T-helper 17 cell (primary cell): ENCODE results near the gene TGFBR3. TPM values are rescaled to one million over a fixed set of nuclear protein-coding genes. Genes with fewer than 3 reads are reported as not detected.
A peak's percentile ranks its signal among the peaks of the same experiment; 100 is the strongest.
"Not testable (repeated sequence)": the region's sequence is repeated elsewhere in the genome, so short reads cannot be mapped to it uniquely, and the experiment has no call there.

Source experiments
- ATAC-seq: fragments of 150-1000 bp; cut with Tn5 transposase; 2 replicates; pipeline ENCODE4 v1.10.0; 2021; ENCODE audit warnings: mild to moderate bottlenecking, moderate library complexity
- DNase-seq, 3 donors: peaks; one replicate each; pipeline versions ENCODE4 v3.0.0 to v3.0.0-alpha.2; 2020 to 2021
- H3K9me3 ChIP-seq: one replicate; pipeline ENCODE4 v1.7.0; 2013; ENCODE audit warnings: low read length, mild to moderate bottlenecking; ENCODE audit not compliant: control insufficient read depth, poor library complexity, severe bottlenecking
- H3K27ac Mint-ChIP-seq: one replicate; pipeline ENCODE4 v1.8.0; 2022; ENCODE audit warnings: mild to moderate bottlenecking, moderate library complexity, mixed read lengths
- H3K27me3 Mint-ChIP-seq: one replicate; pipeline ENCODE4 v1.8.0; 2022; ENCODE audit warnings: mixed read lengths
- H3K36me3 Mint-ChIP-seq: one replicate; pipeline ENCODE4 v1.8.0; 2022; ENCODE audit warnings: low read depth, mixed read lengths
- H3K4me1 Mint-ChIP-seq: one replicate; pipeline ENCODE4 v1.8.0; 2022; ENCODE audit warnings: mild to moderate bottlenecking, mixed read lengths
- H3K4me3 Mint-ChIP-seq: one replicate; pipeline ENCODE4 v1.8.0; 2022; ENCODE audit warnings: mild to moderate bottlenecking, moderate library complexity, mixed read lengths
- total RNA-seq, 4 donors: library from RNA in 2 of 4; stranded (reverse) in 2 of 4; gene quantifications; one replicate each; pipeline ENCODE4 v1.2.3 and lab custom pipeline; 2022 to 2026

TGFBR3 gene
- total RNA-seq, 2 donors from 2014 or later, result 21.0 to 27.6 TPM

DNA sequence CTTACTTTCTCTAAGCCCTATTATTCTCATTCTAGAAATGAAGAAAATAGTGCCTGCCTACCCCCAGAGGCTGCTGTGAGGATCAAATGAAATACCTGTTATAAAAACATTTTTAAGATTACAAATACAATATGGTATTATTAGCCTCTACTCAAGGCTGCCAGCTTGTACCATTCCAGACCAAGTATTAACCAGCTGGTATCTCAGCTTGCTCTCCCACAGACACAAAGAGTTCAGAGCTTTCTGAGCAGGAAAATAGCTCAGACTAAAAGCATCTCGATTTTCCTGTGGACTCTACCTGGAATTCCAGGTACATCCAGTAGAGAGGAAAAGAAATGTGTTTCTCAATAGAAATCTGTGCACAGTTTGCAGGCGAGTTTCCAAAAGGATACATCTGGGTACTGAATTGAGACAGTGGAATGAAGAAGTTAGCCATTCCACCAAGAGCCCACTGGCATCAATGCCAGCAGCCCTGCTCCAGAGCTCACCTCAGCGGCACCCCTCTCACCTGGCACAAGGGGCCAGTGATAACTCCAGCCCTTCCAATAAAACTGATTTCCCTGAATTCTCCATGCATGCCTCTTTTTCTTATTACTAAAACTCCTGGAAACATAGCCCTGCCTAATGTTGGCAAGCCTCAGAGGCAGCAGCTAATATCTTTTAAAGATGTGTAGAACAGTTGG is 31.0 kb downstream of the TGFBR3 start:
- Mint-ChIP-seq H3K27me3 (no peaks in the 10 kb centered on the region), H3K36me3 (no peaks in the 10 kb centered on the region), H3K27ac (no peak overlapping the region), H3K4me3 (no peak overlapping the region), H3K4me1 (peaks cover 12% of the 10 kb centered on the region)
- DNase-seq (no peak), ATAC-seq (no peak)
- no peaks in the 10 kb centered on the region for H3K9me3 ChIP-seq

DNA sequence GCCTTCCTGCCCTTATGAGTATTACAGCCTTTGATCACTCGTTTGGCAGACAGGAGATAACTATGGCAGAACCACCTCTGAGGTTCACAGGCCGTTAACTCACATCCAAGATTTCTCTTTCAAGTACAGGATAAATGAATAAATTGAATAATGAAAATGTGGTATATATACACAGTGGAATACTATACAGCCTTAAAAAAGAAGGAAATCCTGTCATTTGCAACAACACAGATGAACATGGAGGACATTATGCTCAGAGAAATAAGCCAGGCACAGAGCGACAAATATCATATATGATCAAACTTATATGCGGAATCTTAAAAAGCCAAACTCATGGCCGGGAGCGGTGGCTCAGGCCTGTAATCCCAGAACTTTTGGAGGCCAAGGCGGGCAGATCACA is 32.6 kb downstream of the TGFBR3 start:
- H3K27ac Mint-ChIP-seq, result no peak overlapping the region
- ATAC-seq (no peak), DNase-seq (no peak)
- peaks cover 19% of the 10 kb centered on the region for H3K4me1 Mint-ChIP-seq
- no peaks in the 10 kb centered on the region for H3K27me3 Mint-ChIP-seq
- no peaks in the 10 kb centered on the region for H3K36me3 Mint-ChIP-seq
- H3K4me3 Mint-ChIP-seq, result no peak overlapping the region
- no peaks in the 10 kb centered on the region for H3K9me3 ChIP-seq

DNA sequence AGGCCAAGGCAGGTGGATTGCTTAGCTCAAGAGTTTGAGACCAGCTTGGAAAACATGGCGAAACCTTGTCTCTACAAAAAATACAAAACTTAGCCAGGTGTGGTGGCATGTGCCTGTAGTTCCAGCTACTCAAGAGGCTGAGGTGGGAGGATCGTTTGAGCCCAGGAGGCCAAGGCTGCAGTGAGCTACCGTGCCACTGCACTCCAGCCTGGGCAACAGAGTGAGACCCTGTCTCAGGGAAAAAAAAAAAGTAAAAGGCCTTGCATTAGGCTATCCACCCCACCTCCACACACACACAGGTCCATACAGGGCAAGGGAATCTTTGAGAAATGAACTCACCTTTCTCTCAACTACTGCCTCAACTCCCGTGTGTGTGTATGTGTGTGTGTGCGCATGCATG is 33.9 kb downstream of the TGFBR3 start:
- H3K27ac Mint-ChIP-seq, H3K36me3 Mint-ChIP-seq, H3K4me3 Mint-ChIP-seq, H3K9me3 ChIP-seq, ATAC-seq, DNase-seq, H3K27me3 Mint-ChIP-seq: not testable (repeated sequence)
- H3K4me1 Mint-ChIP-seq, result peaks cover 20% of the 10 kb centered on the region

DNA sequence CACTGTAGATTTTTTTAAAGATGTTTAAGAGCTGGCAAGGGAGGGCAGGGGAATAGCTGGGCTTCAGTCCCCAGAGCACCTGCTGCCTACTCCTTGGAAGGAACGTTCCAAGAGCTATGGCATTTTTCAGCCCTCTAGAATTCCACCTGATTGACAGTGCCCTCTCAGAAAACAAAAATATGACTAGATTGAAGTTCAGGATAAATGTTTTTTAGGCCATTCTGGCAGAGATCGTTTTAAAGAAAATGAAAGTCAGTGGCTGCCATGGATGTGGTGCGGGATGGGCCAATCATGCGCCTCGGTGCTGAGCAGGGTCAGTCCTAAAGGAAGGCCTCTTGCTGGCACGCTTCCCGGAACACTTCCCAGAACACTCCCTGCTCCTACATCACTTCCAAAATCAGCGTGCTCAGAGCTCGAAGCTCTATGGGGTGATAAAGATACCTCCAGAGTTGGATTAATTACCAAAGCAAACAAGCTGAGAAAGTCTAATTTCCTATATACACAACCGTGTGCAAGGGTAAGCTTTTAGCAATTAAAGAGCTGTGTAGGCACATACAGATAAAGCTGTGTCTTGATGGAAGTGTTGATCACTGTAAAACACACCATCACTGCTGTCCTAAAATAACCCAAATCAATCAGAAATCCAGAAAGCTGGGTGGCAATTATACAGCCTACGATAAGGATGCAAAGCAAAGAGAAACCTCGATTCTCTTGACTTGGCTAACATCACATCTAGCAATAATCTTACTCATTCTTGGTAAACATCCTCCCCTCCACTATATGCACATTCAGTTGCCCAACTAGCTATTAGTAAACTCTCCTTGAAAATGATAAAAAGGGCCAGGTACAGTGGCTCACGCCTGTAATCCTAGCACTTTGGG is 34.6 kb downstream of the TGFBR3 start:
- Mint-ChIP-seq H3K4me1 (peaks cover 22% of the 10 kb centered on the region), H3K4me3 (no peak overlapping the region), H3K27ac (no peak overlapping the region), H3K36me3 (no peaks in the 10 kb centered on the region), H3K27me3 (no peaks in the 10 kb centered on the region)
- no peak for DNase-seq
- ATAC-seq, result no peak
- H3K9me3 ChIP-seq, result no peaks in the 10 kb centered on the region

DNA sequence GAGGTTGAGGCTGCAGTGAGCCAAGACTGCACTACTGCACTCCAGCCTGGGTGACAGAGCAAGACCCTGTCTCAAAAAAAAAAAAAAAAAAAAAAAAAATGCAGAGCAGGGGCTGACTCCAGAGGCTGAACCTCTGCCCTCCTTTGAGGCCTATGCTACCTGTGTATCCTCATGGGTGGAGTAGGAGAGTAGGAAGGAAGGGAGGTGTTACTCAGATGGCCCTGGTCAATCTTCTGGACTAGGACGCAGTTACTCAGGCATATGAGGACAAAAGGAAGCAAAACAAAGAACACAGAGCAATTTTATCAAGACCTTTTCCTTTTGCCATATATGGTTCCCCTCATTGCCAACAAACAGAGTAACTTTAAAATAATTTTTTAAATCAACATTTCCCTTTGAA is 35.2 kb downstream of the TGFBR3 start:
- no peaks in the 10 kb centered on the region for H3K9me3 ChIP-seq
- no peak overlapping the region for H3K4me3 Mint-ChIP-seq
- no peak for DNase-seq
- H3K36me3 Mint-ChIP-seq, result no peaks in the 10 kb centered on the region
- ATAC-seq, result no peak
- peaks cover 22% of the 10 kb centered on the region for H3K4me1 Mint-ChIP-seq
- H3K27me3 Mint-ChIP-seq, result no peaks in the 10 kb centered on the region
- no peak overlapping the region for H3K27ac Mint-ChIP-seq

DNA sequence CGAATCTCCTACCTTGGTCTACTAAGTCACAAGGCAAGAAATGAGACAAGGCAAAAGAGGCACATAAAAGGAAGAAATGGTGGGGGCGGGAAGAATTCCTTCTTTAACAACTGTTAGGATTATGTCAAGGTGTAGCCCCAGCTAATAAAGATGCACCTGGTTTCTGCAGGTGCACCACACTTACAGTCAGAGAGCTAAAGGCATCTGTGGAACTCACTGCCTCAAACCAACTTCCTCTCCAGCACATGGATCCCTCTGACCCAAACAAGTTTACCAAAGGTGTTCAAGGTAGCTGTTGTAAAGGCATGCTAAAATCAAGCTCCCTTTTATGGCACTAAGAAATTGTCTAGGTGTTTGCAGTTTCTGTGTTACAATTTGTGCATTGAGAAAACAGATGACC is 38.1 kb downstream of the TGFBR3 start:
- Mint-ChIP-seq H3K4me3 (no peak overlapping the region), H3K36me3 (peaks cover 3% of the 10 kb centered on the region), H3K4me1 (peaks cover 32% of the 10 kb centered on the region), H3K27me3 (no peaks in the 10 kb centered on the region), H3K27ac (no peak overlapping the region)
- H3K9me3 ChIP-seq, result no peaks in the 10 kb centered on the region
- no peak for DNase-seq
- ATAC-seq, result no peak

DNA sequence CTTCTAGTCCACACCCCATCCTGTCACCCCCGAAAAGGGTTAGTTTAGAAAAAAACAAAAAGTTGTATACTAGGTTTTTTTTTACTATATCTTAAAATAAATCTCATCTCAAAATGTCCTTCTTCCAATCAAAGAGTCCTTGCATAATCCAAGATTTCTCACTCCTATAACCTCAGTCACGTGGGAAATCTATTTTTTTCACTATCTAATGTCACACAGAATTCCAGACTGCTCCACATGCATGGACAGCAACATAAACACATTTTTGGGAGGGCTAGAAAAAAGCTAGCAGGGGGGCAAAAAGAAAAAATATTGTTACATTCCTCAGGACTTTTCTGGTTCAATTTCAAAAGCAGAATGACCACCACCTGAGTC is 39.3 kb downstream of the TGFBR3 start:
- ATAC-seq (no peak), DNase-seq (no peak)
- Mint-ChIP-seq H3K36me3 (peaks cover 3% of the 10 kb centered on the region), H3K4me1 (peaks cover 37% of the 10 kb centered on the region), H3K27me3 (no peaks in the 10 kb centered on the region), H3K27ac (no peak overlapping the region), H3K4me3 (no peak overlapping the region)
- no peaks in the 10 kb centered on the region for H3K9me3 ChIP-seq

DNA sequence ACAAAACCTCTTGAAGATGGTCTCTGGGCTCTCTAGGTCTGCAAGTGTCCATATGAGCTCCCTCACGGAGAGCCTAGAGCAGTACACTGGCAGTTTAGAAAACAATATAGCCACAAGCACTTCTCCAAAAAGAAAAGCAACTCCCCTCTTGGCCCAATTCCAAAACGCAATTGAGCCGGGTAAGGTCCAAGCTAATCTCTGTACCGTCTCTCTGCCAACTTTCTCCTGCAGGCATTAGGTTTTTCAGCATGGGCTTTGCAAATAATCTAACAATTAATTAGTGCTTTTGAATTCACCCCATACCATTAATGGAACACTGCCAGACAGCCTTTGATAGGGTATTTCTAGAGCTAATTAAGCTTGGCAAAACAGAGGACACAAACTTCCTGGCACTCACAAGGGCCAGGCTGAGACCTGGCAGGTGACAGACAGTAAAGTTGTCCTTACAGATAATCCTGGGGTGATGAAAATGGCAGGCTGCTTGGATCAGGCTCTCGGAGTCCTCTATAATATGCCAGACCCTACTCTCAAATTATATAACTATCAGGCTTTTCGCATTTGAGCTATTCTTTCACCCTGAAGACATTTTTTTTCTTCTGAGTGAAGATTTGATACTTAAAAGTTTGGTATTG is 39.8 kb downstream of the TGFBR3 start:
- Mint-ChIP-seq H3K4me1 (peaks cover 35% of the 10 kb centered on the region), H3K27me3 (no peaks in the 10 kb centered on the region), H3K4me3 (no peak overlapping the region), H3K27ac (peak overlapping the region; percentile 11), H3K36me3 (peaks cover 3% of the 10 kb centered on the region)
- no peaks in the 10 kb centered on the region for H3K9me3 ChIP-seq
- no peak for ATAC-seq
- no peak for DNase-seq

DNA sequence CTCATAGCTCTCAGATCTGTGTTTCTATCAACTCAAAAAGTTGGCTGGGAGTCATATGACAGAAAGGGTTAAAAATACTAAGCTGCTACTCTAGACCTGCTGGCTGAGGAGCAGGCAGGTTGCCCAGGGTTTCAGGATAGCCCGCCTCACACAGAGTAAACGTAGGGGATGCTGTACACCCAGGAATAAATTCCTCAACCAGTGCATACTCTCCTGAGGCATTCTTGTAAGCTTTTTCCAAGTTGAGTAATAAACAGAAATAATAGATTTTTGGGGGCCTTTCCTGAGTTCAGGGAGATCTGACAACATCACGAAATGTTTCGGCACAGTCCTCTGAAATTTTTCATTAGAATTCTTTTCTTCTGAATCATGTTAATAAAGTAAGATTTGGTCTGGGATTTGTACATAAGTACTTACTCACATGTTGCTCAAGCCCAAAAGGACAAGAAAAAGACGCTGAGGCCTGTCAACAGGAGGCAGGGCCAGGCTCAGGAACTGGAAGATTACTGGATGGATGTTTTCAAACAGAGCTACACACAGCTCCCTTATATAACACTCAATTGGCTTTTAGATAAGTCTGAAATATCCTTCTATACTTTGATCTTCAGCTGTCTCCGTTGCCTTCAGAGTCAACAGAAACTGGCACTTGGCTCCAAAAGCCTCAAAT is 41.0 kb downstream of the TGFBR3 start:
- ATAC-seq (no peak), DNase-seq (no peak)
- no peaks in the 10 kb centered on the region for H3K27me3 Mint-ChIP-seq
- H3K9me3 ChIP-seq, result no peaks in the 10 kb centered on the region
- no peak overlapping the region for H3K4me3 Mint-ChIP-seq
- H3K4me1 Mint-ChIP-seq, result peaks cover 30% of the 10 kb centered on the region
- H3K27ac Mint-ChIP-seq, result peak overlapping the region; percentile 11
- peaks cover 3% of the 10 kb centered on the region for H3K36me3 Mint-ChIP-seq

DNA sequence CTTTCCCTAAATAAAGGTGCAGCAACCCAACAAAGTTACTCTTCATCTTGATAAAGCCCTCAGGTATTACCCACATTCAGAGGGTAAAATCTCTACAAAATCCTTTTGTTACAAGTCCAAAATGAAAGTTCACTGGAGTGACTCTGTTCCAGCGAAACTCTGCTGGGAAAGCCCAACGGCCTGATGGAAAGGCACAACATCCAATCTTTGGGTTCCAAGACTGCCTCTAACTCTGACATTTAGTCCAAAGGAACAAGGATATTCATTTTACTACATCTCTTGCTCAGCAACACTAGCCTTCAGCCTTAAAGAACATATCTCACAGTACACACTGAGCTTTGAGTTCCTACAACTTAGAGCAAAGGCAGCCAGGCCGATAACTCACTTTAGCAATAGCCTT is 42.1 kb downstream of the TGFBR3 start:
- H3K4me3 Mint-ChIP-seq, result no peak overlapping the region
- ATAC-seq (no peak), DNase-seq (no peak)
- H3K36me3 Mint-ChIP-seq, result peaks cover 3% of the 10 kb centered on the region
- H3K27ac Mint-ChIP-seq, result no peak overlapping the region
- no peaks in the 10 kb centered on the region for H3K9me3 ChIP-seq
- no peaks in the 10 kb centered on the region for H3K27me3 Mint-ChIP-seq
- peaks cover 25% of the 10 kb centered on the region for H3K4me1 Mint-ChIP-seq

DNA sequence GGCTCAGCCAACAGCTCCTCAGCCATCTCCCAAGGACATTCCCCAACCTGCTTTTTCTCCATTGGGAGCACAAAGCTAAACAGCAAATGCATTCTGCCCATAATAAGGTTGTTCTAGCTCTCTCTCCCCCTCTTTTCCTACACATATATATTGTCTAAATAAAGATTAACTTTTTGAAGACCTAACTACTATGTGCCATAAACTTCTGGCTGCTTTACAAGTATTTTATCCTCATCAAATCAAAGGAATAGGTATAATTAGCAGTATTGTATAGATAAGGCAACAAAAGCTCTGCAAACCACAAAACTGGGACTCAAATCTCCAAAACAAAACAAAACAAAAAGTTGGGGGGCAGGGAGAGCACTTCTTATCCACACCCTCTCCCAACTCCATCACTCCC is 43.4 kb downstream of the TGFBR3 start:
- no peak overlapping the region for H3K4me3 Mint-ChIP-seq
- peaks cover 26% of the 10 kb centered on the region for H3K4me1 Mint-ChIP-seq
- peak overlapping the region; percentile 49 for H3K27ac Mint-ChIP-seq
- ATAC-seq (no peak), DNase-seq (no peak)
- H3K27me3 Mint-ChIP-seq, result no peaks in the 10 kb centered on the region
- no peaks in the 10 kb centered on the region for H3K9me3 ChIP-seq
- H3K36me3 Mint-ChIP-seq, result peaks cover 3% of the 10 kb centered on the region

DNA sequence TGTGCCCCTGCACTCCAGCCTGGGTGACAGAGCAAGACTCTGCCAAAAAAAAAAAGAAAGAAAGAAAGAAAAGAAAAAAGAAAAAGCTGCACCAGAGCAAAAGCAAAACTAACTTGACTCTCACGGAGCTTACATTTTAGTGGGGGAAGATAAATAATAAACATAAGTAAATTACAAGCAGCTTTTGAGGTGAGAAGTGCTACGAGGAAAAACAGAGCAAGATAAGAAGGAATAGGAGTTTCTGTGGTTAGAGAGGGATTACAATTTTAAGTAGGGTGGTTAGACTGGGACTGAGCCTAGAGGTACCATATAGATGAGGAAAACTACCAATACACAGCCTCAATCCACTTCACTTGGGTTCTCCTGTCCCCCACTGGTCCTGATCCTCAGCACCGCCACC is 43.9 kb downstream of the TGFBR3 start:
- DNase-seq (no peak), ATAC-seq (no peak)
- Mint-ChIP-seq H3K27me3 (no peaks in the 10 kb centered on the region), H3K4me3 (no peak overlapping the region), H3K27ac (peak overlapping the region; percentile 68), H3K4me1 (peaks cover 26% of the 10 kb centered on the region), H3K36me3 (peaks cover 3% of the 10 kb centered on the region)
- H3K9me3 ChIP-seq, result no peaks in the 10 kb centered on the region

DNA sequence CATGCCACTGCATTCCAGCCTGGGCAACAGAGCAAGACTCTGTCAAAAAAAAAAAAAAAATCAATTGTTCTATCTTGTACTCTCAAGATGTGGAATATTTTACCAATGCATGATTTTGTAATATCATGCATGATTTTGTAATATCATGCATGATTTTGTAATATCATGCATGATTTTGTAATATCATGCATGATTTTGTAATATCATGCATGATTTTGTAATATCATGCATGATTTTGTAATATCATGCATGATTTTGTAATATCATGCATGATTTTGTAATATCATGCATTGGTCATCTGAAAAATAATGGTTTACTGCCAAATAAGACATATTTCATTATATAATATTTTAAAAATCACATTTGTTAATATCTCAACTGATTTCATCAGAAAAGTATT is 45.7 kb downstream of the TGFBR3 start:
- ATAC-seq, H3K27ac Mint-ChIP-seq, H3K4me3 Mint-ChIP-seq, H3K27me3 Mint-ChIP-seq, H3K36me3 Mint-ChIP-seq, H3K9me3 ChIP-seq, DNase-seq: not testable (repeated sequence)
- H3K4me1 Mint-ChIP-seq, result peaks cover 24% of the 10 kb centered on the region
